HG02938 (cell line): ENCODE data around the gene ZNRF2.

Experiments used
- ATAC-seq: cut with Tn5 transposase; IDR thresholded peaks from one replicate; pipeline ENCODE4 v1.9.1; 2021; ENCODE audit warnings: mild to moderate bottlenecking, moderate library complexity; ENCODE audit not compliant: unreplicated experiment

The ZNRF2 gene

DNA sequence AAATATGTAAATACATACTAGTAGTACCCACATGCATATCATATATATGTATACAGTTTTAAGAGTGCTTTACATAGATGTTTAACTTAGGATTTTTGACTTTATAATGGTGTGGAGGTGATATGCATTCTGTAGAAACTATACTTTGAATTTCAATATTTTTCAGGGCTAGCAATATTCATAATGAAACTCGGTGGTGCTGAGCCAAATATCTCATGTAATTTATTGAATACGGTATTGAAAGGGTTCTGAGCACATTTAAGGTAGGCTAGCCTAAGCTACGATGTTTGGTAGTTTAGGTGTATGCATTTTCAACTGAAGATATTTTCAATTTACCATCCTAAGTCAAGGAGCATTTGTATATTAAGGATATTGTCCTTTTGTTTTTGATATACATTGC lies 36.0 kb downstream of the ZNRF2 start:
- ATAC-seq, result no peak

DNA sequence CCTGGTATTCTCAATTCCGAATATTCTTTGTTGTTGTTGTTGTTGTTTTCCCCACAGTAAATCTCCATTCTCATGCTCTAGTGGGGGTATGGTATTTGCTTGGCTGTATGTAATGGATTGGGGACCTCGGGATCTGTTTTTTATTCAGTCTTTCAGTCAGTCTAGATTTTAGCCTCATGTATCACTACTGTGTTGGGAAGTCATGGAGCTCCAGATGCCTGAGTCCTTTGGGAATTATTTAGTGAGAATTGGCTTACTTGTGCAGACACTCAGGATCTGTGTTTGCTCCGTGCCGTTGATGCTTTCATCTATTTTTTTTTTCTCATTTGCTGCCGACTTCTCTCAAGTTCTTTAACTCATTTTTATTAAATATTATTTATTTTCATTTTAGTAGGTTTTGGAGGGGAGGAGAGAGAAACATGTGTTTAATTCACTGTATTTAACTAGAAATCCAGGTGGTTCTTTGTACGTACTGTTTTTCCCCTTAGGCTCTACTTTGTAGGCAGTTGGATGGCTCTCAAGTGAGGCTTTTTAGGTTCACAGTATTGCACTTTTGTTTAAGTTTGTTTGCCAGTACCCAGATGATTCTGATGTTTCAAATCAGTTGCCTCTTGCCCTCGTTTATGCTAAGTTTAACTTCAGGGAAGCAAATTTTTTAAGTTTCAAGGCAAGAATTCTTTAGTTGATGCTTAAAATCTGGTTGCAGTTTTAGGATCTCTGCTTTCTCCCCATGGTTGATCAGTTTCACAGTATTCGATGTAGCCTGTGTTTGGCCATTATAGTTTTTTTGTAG lies 36.9 kb downstream of the ZNRF2 start:
- ATAC-seq, result no peak

DNA sequence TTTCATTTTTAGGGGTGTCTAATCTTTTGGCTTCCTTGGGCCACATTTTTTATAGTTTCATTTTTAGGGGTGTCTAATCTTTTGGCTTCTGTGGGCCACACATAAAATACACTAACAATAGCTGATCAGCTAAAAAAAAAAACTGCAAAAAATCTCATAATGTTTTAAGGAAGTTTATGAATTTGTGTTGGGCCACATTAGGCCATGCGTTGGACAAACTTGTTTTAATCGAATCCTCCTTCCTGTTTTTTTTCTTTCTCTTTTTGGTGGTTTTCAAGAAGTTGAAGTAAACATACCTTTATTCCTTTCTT lies 37.4 kb downstream of the ZNRF2 start:
- no peak for ATAC-seq

DNA sequence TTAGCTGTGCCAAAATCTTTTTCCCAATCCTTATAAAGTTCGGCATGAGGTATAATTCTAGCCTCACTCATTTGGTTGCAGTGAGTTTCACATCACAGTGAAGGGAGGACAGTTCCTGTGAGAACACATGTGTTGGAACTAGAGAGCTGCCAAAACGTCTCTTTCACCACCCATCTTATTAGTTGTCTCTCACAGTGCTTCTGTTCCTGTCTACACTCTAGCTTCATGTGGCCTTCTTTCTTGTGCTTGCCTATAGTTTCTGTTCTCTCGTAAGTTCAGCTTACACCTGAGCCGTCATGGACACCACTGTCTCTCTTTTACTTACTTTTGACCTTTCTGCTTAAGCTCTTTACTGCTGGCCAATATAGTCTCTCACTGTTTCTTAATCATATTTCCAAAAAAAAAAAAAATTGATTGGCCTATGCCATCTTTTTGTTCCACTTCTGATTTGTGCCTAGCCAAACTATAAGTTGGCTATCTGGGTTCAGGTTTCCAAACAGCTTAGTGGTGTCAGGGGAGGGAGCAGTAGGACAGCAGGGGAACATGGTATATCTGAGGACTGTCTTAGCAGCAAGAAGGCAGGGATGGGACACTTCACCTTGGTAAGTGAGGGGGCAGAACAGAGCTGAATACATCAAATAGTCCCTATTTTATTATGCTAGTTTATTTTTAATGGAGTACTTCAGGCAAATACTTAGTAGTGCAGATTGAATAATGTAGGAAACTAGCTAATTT lies 38.0 kb downstream of the ZNRF2 start:
- peak; percentile 66 for ATAC-seq

DNA sequence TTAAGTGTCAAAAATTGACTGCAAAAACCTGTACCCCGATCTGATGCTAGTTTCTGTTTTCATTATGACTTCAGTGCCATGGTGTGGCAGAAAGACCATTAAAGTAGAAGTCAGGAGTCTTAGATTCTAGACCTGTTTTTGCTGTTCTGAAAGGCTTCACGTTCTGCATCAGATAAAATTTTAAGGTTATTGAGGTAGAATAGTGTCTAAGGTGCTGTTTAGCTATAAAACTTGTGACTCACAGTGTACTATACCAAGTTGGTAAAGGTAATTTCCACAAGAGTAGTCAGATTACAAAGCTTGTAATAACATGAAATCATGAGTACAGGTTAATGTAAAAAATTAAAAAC lies 38.6 kb downstream of the ZNRF2 start:
- peak; percentile 64 for ATAC-seq

DNA sequence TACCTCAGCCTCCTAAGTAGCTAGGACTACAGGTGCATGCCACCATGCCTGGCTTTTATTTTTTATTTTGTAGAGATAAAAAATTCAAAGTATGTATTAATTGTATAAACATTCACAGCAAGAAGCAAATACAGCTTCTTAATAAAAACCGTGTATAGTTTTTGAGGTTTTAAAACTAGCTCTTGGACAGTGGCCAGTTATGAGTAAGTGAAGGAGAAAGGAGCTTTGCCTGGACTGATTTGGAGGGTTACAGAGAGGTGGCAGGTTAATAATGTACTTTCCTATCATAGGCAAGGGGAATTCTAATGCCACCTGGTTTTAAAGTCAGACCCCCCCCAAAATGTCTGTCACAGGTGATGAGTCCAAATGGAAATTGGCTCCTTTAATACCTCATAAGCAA lies 43.4 kb downstream of the ZNRF2 start:
- ATAC-seq, result no peak

DNA sequence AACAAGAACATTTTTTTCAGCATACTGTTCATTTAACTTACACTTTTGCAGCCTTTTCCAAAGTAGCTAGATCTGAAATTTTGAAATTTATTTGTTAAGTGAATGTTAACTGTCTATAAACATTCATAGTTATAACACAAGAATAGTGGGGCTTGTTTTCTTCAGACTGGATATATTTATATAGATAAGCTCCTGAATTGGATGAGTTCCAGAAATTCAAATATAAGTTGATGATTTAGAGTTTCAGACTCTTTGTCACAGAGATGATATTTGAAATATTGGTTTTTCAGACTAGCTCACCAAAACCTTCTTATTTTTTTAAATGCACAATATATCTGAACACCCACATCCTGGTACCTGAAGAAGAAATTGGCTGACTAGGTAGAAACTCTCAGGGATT lies 44.0 kb downstream of the ZNRF2 start:
- ATAC-seq, result no peak

DNA sequence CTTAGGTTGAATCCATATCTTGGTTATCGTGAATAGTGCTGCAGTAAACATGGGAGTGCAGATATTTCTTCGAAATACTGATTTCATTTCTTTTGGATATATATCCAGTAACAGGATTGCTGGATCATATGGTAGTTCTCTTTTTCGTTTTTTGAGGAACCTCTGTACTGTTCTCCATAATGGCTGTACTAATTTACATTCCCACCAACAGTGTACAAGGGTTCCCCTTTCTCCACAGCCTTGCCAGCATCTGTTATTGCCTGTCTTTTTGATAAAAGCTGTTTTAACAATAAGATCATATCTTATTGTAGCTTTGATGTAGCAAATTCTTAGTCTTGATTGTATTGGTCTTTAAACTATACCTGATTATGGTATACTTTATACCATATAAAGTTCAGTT lies 45.3 kb downstream of the ZNRF2 start:
- no peak for ATAC-seq

DNA sequence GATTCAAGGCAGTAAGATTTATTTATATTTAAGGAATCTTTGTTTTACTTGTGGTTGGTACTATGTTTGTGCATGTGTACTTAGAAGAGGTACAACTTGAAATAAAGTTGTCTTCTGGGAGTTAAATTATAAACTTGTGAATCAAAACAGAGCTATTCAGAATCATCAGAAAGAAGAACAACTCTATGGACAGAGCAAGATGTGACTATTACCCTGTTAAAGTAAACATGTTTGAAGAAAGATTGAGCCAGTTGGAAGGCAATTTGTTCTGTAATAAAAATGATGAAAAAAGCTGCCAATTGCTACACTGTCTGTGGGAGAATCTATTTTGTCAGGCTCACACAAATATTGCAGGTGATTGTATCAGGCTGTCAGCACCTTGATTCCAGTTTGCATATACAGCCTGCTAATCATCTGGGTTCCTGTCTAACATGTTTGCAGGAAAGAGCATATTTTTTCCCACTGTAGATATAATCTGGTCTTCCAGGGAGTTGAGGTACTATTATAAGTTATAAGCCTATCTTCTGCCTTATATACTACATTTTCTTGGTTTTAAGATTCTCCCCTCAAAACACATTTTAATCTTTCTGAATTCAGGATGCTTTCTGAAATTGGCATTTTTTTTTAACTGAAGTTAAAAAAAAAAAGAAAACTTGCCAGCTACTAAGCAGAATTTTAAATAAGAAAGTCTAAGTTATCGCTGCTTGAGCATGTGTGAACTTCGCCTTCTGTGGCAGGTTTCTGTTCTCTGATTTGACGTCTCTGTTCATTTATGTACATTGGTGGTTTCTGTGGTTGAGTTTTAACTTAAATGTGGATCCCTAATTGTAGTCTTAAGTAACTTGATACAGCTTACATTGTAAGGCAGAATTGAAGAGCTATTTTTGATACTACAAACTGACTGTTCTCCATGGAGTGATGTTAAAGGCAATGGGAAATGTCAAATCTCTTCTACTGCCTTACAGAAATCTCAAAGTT lies 46.0 kb downstream of the ZNRF2 start:
- ATAC-seq, result peak; percentile 82

DNA sequence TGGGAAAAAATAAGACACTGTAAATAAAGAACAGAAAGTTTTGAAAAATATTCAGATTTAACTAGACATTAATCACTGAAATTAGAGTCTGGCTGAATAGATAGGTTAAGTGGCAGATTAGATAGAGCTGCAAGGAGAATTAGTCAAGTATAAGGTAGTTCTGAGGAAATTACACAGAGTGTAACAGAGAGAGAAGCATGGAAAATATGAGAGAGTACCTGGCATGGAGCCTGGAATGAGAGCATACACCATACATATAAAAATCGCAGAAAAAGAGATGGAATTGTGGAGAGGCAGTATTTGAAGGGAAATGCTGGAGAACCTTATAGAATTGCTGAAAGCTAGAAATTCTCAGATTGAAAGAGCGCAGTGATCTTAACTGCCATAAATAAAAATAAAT lies 46.9 kb downstream of the ZNRF2 start:
- no peak for ATAC-seq

DNA sequence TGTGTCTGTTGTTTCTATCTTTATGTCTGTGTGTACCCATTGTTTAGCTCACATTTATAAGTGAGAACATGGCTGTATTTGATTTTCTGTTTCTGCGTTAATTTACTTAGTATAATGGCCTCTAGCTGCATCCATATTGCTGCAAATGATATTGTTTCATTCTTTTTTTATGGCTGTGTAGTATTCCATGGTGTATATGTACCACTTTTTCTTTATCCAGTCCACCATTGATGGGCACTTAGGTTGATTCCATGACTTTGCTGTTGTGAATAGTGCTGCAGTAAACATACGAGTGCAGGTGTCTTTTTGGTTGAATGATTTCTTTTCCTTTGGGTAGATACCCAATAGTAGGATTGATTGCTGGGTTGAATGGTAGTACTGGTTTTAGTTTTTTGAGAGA lies 48.2 kb downstream of the ZNRF2 start:
- no peak for ATAC-seq

DNA sequence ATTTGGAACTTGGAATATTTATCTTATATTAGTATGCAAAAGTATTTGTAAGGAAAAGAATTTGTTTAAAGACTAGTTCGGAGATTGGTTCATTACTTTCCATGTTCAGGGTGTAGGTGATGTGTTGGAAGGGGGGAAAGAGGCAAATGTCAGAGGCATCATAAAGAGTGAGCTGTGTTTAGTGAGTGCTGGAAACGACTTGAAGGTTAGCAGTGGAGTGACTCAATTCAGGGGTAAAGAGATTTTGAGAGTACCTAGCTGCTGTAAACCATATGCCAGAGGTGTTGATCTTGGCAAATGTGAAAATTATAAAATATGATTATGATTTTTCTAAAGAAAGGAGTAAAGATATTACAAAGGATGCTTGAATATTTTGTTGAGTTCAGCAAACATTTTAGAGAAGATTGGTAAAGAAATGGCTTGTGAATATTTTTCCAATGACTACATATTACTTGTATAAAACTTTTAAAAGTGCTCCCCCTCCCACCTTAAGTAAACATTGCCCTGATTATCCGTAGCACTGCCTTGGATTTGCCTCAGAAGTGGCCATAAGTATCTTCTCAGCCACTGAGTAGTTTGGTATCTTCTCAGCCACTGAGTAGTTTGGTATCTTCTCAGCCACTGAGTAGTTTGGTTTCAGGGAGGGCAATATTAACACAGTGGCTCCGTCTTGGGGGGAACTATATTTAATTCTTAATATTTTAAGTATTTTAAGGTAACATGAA lies 51.5 kb downstream of the ZNRF2 start:
- no peak for ATAC-seq

DNA sequence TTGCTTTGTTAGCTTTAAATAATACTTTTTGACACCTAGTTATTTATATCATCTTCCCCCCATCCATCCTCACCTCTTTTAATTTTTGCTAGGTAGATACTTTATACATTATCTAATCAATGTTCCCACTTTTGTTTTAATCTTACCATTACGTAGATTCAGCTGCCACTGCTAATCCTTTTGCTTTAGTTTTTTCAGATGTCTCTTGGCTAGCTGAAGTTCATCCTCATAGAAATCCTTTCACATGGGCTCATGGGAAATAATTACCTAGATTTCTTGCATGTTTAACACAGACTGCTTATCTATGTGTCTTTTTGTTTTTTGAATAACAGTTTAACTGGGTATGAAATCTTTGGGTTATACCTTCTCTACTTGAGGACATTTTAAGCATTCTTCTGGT lies 60.1 kb downstream of the ZNRF2 start:
- no peak for ATAC-seq

DNA sequence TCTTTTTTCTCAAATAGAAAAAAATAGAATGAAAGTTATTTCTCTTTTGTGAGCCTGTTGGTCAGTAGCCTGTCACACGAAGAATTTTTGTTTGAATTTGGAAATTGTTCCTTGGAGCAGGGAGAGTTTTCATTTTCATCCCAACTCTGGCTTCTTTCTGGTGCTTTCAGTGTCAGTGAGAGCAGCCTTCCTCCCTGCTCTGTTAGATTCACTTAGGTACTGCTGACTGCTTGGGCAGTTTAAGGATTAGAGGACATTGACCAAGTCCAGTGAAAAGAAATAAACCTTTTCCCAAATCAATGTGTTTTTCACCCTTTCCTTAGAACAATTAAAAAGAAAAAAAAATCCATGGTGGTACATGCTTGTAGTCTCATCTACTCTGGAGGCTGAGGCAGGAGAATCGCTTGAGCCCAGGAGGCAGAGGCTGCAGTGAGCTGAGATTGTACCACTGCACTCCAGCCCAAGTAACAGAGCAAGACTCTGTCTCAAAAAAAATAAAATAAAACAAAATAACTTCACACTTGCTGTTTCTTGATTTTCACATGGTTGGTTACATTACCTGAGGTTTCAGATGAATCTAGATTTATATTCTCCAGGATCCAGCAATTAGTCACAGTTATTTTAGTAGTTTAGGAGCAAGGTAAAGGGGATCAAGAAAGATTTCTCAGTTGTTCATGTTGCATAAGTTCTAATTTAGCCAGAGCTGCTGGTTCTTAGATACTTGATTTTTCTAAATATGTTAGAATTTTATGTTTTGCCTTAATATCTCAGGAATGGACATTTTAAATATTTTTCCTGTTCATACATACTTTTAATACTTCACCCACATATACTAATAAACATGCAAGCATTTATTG lies 63.1 kb downstream of the ZNRF2 start:
- ATAC-seq, result peak; percentile 25

DNA sequence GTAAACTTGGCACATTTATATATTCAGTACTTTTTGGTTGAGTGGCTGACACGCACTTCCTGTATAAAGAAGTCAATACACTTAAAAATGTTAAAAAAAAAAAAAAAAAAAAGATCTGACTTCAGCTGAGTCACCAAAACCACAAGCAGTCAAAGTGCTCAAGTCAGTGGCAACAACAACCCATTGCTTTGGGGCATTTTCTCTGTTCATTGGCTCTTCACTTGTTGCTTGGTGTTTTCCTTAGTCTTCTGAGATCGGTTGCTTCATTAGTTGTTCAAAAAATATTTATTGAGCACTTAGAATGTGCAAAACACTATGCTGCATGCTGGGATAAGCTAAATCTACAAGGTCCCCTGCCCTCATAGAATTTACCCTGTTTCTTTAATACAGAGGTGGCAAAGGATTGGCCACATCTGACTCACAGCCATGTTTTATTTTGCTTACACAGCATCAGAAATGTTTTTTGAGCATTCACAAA lies 63.7 kb downstream of the ZNRF2 start:
- peak; percentile 86 for ATAC-seq

DNA sequence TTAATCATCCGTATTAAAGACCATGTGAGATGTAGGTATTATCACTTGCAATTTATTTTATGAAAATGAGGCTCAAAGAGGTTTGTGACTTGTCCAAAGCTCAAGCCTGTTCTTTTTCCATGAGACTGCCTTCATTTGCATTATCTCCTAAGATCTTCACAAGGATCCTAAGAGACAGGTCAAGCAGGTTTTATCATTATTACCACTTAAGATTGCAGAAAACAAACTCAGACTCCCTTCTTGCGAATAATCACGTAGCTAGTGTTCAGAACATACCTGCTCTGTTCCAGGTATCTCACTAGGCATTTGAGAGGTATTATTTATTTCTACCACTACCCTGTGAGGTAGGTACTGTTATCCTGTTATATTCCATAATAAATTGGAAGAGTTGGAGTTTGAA lies 64.8 kb downstream of the ZNRF2 start:
- ATAC-seq, result no peak

DNA sequence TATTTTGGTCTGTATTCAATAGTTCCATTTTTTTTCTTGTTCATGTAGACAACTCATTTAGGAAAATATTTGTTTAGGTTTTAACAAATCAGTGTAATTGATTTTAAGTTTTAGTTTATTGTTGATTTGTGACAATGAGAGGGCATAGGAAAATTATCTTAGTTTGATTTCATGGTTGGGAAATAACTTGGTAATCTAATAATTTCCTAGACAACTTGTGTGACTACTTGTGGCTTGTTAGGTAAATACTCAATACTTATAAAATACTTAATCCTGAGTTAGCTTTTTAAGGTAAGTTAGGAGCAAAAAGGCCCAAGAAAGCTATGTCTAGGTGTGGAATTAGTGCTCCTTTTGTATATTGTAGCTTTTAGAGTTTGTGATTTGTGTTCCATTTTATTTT lies 65.4 kb downstream of the ZNRF2 start:
- no peak for ATAC-seq

DNA sequence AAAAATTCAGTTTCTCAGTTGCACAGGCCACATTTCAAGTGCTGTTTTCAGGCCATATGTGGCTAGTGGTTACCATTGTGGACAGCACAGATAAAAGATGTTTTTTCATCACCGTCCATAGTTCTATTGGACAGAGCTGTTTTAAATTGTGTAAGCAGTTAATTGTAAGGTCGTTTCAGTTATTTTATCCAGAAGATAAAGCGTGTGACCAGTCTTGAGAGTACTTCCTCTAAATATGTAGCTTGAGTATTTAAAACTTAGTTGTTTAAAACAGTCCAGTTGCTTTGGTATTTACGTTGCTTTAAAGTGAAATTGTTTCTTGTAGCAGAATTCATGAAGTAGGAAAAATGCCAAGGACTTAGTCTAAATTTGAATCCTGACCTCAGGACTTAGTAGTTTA lies 66.9 kb downstream of the ZNRF2 start:
- no peak for ATAC-seq

DNA sequence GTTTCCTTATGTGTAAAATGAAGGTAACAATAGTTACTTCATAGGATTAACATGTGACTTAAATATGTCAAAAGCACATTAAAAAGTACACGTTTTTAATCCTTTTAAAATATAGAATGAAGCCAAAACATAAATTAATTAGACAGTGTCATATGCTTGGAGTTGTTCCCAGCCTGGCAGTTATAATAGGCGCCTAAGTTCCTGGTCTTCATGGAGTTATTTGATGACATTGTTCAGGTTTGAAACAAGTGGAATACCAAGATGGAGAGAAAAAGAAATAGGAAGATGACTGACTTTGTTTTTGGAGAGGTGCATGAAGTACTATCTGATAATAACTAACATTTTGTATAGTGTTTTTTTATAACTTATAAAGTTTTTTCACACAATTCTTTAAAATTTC lies 67.3 kb downstream of the ZNRF2 start:
- ATAC-seq, result no peak

DNA sequence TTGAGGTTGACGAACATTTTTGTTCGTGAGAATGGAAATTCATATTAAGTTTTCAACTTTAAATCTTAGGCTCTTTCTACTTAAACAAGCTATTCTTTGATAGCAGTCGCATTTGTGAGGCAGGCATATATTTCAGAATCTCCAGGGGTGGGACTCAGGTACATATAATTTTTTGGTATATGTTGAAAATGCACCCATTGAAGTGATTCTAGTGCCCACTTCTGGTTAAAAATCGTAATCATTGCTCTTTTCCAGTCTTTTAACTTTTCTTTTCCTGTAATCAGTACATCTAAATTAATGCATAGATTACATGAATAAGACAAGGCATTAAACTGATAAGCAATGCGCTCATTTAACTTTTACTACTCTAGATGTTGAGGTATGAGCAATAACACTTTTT lies 67.8 kb downstream of the ZNRF2 start:
- no peak for ATAC-seq
